GM12865 (cell line): ENCODE results near the gene FHL5.
A peak's percentile ranks its signal among the peaks of the same experiment; 100 is the strongest.

Experiments
- DNase-seq: peaks from one replicate; pipeline ENCODE4 v3.0.0; 2010; ENCODE audit warnings: low read depth
- H3K4me3 ChIP-seq: 2 replicates; pipeline ENCODE4 v1.5.1; 2011; ENCODE audit warnings: mild to moderate bottlenecking, low read depth, low read length, control low read depth
- TF ChIP-seq, protein P1 (sequence below): IDR thresholded peaks from 2 replicates; pipeline ENCODE4 v1.5.1; 2011; ENCODE audit warnings: low read length, control low read depth, low read depth, inconsistent platforms; ENCODE audit not compliant: insufficient read depth; ENCODE audit errors: missing control alignments

Gene FHL5

DNA sequence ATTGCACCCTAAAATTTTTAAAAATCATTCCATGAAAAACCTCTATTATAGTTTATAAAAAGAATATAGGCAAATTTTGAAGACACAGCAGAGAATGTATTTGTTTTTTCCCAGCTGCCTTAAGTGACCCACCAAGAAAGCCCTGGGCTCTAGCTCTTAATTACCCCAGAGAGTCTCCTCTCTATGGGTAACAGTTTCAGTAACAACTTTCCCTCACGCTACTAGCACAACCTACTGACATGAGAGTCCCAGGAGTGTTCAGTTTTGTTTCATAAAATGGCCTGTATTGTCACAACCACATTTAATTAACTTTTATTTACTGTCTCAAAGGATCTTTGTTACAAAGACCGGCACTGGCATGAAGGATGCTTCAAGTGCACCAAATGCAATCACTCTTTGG lies 41.5 kb downstream of the FHL5 start:
- TF ChIP-seq, protein P1, sequence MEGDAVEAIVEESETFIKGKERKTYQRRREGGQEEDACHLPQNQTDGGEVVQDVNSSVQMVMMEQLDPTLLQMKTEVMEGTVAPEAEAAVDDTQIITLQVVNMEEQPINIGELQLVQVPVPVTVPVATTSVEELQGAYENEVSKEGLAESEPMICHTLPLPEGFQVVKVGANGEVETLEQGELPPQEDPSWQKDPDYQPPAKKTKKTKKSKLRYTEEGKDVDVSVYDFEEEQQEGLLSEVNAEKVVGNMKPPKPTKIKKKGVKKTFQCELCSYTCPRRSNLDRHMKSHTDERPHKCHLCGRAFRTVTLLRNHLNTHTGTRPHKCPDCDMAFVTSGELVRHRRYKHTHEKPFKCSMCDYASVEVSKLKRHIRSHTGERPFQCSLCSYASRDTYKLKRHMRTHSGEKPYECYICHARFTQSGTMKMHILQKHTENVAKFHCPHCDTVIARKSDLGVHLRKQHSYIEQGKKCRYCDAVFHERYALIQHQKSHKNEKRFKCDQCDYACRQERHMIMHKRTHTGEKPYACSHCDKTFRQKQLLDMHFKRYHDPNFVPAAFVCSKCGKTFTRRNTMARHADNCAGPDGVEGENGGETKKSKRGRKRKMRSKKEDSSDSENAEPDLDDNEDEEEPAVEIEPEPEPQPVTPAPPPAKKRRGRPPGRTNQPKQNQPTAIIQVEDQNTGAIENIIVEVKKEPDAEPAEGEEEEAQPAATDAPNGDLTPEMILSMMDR = no peak
- no peak overlapping the region for H3K4me3 ChIP-seq
- DNase-seq = no peak

DNA sequence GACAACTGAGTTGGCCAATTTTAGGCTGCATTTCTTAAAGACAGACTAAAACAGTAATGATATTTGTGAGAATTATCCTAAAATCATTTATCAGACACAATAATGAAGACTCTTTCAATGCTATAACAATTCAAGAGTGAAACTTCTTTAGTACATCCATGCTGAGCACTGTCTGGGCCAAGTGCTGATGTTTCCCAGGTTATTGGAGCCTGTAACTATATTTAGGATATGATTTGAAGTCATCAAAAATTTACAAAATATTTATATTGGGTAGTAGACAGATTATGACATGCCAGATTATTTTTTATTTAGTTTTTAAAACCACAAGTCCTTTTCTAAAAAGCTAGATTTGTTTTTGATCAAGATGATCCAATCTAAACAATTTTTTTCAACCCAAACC lies 45.1 kb downstream of the FHL5 start:
- TF ChIP-seq, protein P1 = no peak
- no peak overlapping the region for H3K4me3 ChIP-seq
- no peak for DNase-seq

DNA sequence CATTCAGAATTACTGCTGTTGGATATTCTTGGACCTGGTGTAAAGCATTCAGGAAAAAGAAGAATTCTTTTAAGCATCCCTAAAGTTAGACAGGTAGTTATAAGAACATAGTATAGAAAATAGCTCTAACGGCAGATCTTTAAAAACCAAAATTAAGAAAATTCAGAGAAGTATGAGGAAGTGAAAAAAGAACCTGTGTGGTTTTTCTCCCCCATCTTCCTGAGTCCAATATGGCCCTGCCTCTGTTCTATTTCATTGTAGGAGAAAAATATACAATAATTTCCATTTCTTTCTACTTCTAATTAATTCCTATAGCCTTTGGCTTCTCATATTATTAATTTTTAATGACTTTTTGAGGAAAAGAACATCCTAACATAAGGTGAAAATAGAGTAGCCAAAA lies 47.1 kb downstream of the FHL5 start:
- no peak for DNase-seq
- no peak overlapping the region for H3K4me3 ChIP-seq
- TF ChIP-seq, protein P1 = no peak

DNA sequence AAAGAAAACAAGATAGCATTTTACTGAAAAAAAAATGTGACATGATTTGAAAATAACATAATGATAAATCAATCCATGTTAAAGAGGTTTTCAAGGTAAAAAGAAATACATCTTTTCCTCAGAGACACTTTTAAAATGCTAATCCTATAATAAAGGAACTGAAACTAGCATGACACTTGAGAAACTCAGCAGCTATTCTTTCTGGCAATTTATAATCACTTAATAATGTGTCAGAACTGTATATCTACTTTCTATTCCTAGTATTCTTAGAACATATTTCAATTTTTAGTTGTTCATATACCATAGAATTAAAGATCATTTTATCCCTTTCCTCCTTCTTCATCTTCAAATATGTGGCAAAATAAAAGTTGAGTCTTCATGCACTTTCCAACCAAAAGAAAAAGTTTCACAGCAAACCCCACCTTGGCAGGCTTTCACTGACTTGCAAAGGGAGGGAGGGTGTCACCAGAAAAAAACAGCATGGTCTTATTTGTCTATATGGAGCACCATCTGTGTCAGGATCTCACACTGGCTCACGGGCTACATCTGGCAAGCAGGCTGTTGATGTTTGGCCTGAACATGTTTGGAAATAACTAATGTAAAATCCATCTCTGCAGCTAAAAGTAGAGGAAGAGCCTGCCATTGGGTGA lies 48.5 kb downstream of the FHL5 start:
- H3K4me3 ChIP-seq = no peak overlapping the region
- TF ChIP-seq, protein P1 = no peak
- DNase-seq = peak; percentile 39

DNA sequence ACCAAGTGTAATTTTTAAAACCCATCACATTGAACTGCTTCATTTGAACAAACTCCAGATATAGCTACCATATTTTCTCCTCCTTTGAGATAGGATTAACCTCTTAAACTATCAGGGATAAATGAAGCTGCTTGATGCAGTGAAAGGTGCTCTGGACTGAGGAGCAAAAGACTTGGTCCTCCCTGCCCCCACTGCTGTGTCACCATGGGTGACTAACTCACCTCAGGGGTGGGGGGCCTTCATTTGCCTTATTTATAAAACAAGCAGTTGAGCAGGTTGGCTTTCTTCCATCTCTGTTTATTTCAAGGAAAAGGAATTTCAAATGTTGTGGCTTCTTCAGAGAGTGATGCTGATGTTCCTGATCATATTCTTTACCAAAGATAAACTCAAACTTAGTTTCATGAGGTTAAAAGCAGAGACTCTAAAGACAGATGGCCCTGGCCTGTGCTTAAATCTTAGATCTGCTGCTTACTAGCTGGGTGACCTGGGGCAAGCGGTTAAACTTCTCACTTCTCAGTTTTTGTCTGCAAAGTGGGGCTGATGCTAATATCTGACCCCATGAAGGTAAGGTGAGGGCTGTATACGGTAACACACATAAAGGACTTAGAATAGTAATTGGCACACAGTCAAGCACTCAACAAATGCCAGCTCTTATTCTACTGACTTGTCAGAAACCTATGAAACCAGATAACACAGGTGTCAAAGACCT lies 50.5 kb downstream of the FHL5 start:
- DNase-seq = peak; percentile 33
- TF ChIP-seq, protein P1 = no peak
- no peak overlapping the region for H3K4me3 ChIP-seq

DNA sequence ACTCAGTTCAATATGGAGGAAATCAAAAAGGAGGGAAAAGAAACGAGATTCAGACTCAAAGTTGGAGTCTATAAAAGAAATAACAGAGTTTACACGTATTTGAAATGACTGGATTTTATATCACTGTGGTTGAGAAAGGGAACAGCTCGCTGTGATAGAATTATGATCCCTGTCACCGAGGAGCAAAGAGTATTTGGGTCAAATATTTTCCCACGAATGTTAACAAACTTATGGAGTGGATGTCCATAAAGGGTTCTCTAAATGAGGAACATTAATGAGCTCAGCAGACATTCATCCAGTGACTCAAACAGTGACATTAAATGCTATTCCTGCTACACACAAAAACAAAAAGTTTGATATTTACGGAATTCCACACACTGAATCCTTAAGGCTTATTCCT lies 57.9 kb downstream of the FHL5 start:
- H3K4me3 ChIP-seq = no peak overlapping the region
- TF ChIP-seq, protein P1 = no peak
- DNase-seq = no peak

DNA sequence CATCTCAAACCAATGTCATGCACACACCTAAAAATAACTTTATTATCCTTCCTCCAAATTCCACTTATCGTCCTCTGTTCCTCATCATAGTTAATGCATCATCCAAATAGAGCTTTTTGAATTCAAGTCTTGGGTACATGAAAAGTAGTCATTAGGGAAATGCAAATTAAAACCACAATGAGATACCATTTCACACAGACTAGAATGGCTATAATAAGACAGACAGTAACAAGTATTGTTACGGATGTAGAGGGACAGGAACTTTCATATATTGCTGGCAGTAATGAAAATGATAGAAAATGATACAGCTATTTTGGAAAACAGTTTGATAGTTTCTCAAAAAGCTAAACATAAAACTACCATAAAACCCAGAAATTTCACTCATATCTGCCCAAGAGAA lies 59.1 kb downstream of the FHL5 start:
- TF ChIP-seq, protein P1 = no peak
- no peak for DNase-seq
- no peak overlapping the region for H3K4me3 ChIP-seq
